ENCODE data around the gene MVB12B. TPM values are rescaled to one million over a fixed set of nuclear protein-coding genes. Genes with fewer than 3 reads are reported as not detected.
A peak's percentile ranks its signal among the peaks of the same experiment; 100 is the strongest.

Gene MVB12B
- total RNA-seq, 4 donors from 2014 or later = 15.7 to 27.3 (median 22.7) TPM

DNA sequence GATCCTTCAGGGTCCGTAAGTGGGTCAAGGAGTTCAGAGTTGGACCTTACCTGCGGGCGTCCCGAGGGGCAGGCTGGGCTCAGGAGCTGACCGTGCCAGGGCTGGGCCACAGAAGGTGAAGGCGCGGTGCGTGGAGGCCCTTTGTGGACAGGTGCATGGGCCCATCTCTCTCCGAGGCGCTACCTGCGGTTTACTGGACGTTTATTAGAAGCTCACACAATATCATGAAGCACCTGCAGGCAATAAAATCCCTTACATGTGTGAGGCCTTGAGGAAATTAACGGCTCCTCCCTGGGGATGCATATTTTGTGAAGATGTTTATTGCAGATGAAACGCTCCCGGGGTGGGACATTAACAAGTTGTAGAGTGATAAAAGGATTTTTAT, 207.3 kb downstream of the MVB12B start:
- Histone ChIP-seq H3K27ac (peak overlapping the region in 1 of 4 donors; percentile 33), H3K27me3 (peaks cover 55% of the 10 kb centered on the region)
- intact Hi-C loops (cut with DNase I; ENCODE audit: low total_unique reads) = no loop called here

GRCh38 chr9:126534431-126535186, 208.0 kb downstream of the MVB12B start:
- in situ Hi-C loops (cut with MboI; ENCODE audit: low pct_ligation_motif_present in 1 of 4, low pct_unique_long_range_greater_than_20kb in 1 of 4, low sequenced_read_pairs in 3 of 4) = no loop called here

More for the DNA sequence above, 207.3 kb downstream of the MVB12B start:
- Histone ChIP-seq H3K4me1 (no peaks in the 10 kb centered on the region), H3K9me3 (no peaks in the 10 kb centered on the region), H3K36me3 (no peaks in the 10 kb centered on the region), H3K4me3 (no peak overlapping the region)
- no peak for DNase-seq
- in situ Hi-C loops (cut with MboI; ENCODE audit: low pct_ligation_motif_present in 1 of 4, low pct_unique_long_range_greater_than_20kb in 1 of 4, low sequenced_read_pairs in 3 of 4) = no loop called here
- TF ChIP-seq POLR2AphosphoS5 (IDR thresholded peaks at IDR 0.05) = no peak
- TF ChIP-seq, protein P1, sequence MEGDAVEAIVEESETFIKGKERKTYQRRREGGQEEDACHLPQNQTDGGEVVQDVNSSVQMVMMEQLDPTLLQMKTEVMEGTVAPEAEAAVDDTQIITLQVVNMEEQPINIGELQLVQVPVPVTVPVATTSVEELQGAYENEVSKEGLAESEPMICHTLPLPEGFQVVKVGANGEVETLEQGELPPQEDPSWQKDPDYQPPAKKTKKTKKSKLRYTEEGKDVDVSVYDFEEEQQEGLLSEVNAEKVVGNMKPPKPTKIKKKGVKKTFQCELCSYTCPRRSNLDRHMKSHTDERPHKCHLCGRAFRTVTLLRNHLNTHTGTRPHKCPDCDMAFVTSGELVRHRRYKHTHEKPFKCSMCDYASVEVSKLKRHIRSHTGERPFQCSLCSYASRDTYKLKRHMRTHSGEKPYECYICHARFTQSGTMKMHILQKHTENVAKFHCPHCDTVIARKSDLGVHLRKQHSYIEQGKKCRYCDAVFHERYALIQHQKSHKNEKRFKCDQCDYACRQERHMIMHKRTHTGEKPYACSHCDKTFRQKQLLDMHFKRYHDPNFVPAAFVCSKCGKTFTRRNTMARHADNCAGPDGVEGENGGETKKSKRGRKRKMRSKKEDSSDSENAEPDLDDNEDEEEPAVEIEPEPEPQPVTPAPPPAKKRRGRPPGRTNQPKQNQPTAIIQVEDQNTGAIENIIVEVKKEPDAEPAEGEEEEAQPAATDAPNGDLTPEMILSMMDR (IDR thresholded peaks at IDR 0.05) = no peak
- no peak for TF ChIP-seq POLR2A (IDR thresholded peaks at IDR 0.05)
- TF ChIP-seq EP300 (IDR thresholded peaks at IDR 0.05; ENCODE audit: low read depth) = no peak
- 6 to 28% methylated on average over 3 to 15 of the region's 15 CpGs for WGBS, 2 donors (ENCODE audit: low coverage in 1 of 2)

GRCh38 chr9:126536131-126536530, 209.5 kb downstream of the MVB12B start:
- in situ Hi-C loops (cut with MboI; ENCODE audit: low pct_ligation_motif_present in 1 of 4, low pct_unique_long_range_greater_than_20kb in 1 of 4, low sequenced_read_pairs in 3 of 4) = no loop called here
- peaks cover 61% of the 10 kb centered on the region for H3K27me3 ChIP-seq

More at GRCh38 chr9:126534431-126535186, 208.0 kb downstream of the MVB12B start:
- no peaks in the 10 kb centered on the region for H3K9me3 ChIP-seq
- H3K4me3 ChIP-seq = no peak overlapping the region
- 58% methylated on average over 23 of the region's 23 CpGs; no CpG with 5 or more reads in 1 of the 2 donors for WGBS, 2 donors (ENCODE audit: low coverage in 1 of 2)
- TF ChIP-seq POLR2A (IDR thresholded peaks at IDR 0.05) (no peak), POLR2AphosphoS5 (IDR thresholded peaks at IDR 0.05) (no peak), EP300 (IDR thresholded peaks at IDR 0.05; ENCODE audit: low read depth) (no peak)
- TF ChIP-seq, protein P1 (IDR thresholded peaks at IDR 0.05) = no peak
- no peaks in the 10 kb centered on the region for H3K4me1 ChIP-seq
- intact Hi-C loops (cut with DNase I; ENCODE audit: low total_unique reads) = no loop called here
- DNase-seq = no peak
- H3K27ac ChIP-seq = no peak overlapping the region
- no peaks in the 10 kb centered on the region for H3K36me3 ChIP-seq
- peaks cover 55% of the 10 kb centered on the region for H3K27me3 ChIP-seq

GRCh38 chr9:126536841-126537465, 210.3 kb downstream of the MVB12B start:
- peaks cover 54% of the 10 kb centered on the region for H3K27me3 ChIP-seq
- no peak for DNase-seq
- WGBS, 2 donors (ENCODE audit: low coverage in 1 of 2) = 53 to 77% methylated on average over 3 to 11 of the region's 11 CpGs

More at GRCh38 chr9:126536131-126536530, 209.5 kb downstream of the MVB12B start:
- TF ChIP-seq, protein P1 (IDR thresholded peaks at IDR 0.05) = no peak
- TF ChIP-seq POLR2AphosphoS5 (IDR thresholded peaks at IDR 0.05) = no peak
- TF ChIP-seq POLR2A (IDR thresholded peaks at IDR 0.05) = no peak
- no peak for TF ChIP-seq EP300 (IDR thresholded peaks at IDR 0.05; ENCODE audit: low read depth)
- no peaks in the 10 kb centered on the region for H3K36me3 ChIP-seq
- H3K4me1 ChIP-seq = no peaks in the 10 kb centered on the region
- H3K27ac ChIP-seq = no peak overlapping the region
- no peak overlapping the region for H3K4me3 ChIP-seq
- WGBS, 2 donors (ENCODE audit: low coverage in 1 of 2) = 81 to 87% methylated on average over 3 to 7 of the region's 7 CpGs
- DNase-seq = no peak
- intact Hi-C loops (cut with DNase I; ENCODE audit: low total_unique reads) = no loop called here
- H3K9me3 ChIP-seq = no peaks in the 10 kb centered on the region

More at GRCh38 chr9:126536841-126537465, 210.3 kb downstream of the MVB12B start:
- no peaks in the 10 kb centered on the region for H3K9me3 ChIP-seq
- no peaks in the 10 kb centered on the region for H3K4me1 ChIP-seq
- no peak for TF ChIP-seq POLR2AphosphoS5 (IDR thresholded peaks at IDR 0.05)
- no peak for TF ChIP-seq POLR2A (IDR thresholded peaks at IDR 0.05)
- TF ChIP-seq EP300 (IDR thresholded peaks at IDR 0.05; ENCODE audit: low read depth) = no peak
- TF ChIP-seq, protein P1 (IDR thresholded peaks at IDR 0.05) = no peak
- in situ Hi-C loops (cut with MboI; ENCODE audit: low pct_ligation_motif_present in 1 of 4, low pct_unique_long_range_greater_than_20kb in 1 of 4, low sequenced_read_pairs in 3 of 4) = no loop called here
- no peak overlapping the region for H3K27ac ChIP-seq
- intact Hi-C loops (cut with DNase I; ENCODE audit: low total_unique reads) = no loop called here
- H3K36me3 ChIP-seq = no peaks in the 10 kb centered on the region
- H3K4me3 ChIP-seq = no peak overlapping the region
